NCI-H2081 (cell line): Measurements from ENCODE around the gene SOX6.
"Not testable (repeated sequence)": the region's sequence is repeated elsewhere in the genome, so short reads cannot be mapped to it uniquely, and the experiment has no call there.

ENCODE experiments used
- DNase-seq, 2 experiments: peaks; one replicate each; lab custom pipeline; 2025; lab: John Stamatoyannopoulos, UW

Gene SOX6

GRCh38 chr11:16095756-16096155 is 260.6 kb downstream of the SOX6 start:
- no peak for DNase-seq

- DNase-seq = no peak
Observed at GRCh38 chr11:16093889-16094653, 262.3 kb downstream of the SOX6 start.

- DNase-seq = no peak
Observed at GRCh38 chr11:16091862-16092261, 264.5 kb downstream of the SOX6 start.

GRCh38 chr11:16089481-16089880 is 266.9 kb downstream of the SOX6 start:
- DNase-seq = no peak

- no peak for DNase-seq
Observed at GRCh38 chr11:16088774-16089173, 267.6 kb downstream of the SOX6 start.

GRCh38 chr11:16087886-16088285 is 268.5 kb downstream of the SOX6 start:
- DNase-seq = no peak

GRCh38 chr11:16086229-16086819 is 270.0 kb downstream of the SOX6 start:
- no peak for DNase-seq

- DNase-seq = peak; percentile 28 to 74
Observed at GRCh38 chr11:16082095-16083055, 274.0 kb downstream of the SOX6 start.

GRCh38 chr11:16081382-16082094 is 274.8 kb downstream of the SOX6 start:
- no peak for DNase-seq

- no peak for DNase-seq
Observed at GRCh38 chr11:16080688-16081381, 275.5 kb downstream of the SOX6 start.

- DNase-seq = no peak
Observed at GRCh38 chr11:16078936-16079335, 277.4 kb downstream of the SOX6 start.

- DNase-seq = no peak
Observed at GRCh38 chr11:16070573-16070972, 285.8 kb downstream of the SOX6 start.

- not testable (repeated sequence) for DNase-seq
Observed at GRCh38 chr11:16067268-16067667, 289.1 kb downstream of the SOX6 start.

- no peak for DNase-seq
Observed at GRCh38 chr11:16059332-16059731, 297.0 kb downstream of the SOX6 start.

- DNase-seq = no peak
Observed at GRCh38 chr11:16058671-16059070, 297.7 kb downstream of the SOX6 start.

- no peak for DNase-seq
Observed at GRCh38 chr11:16052750-16053149, 303.6 kb downstream of the SOX6 start.

- DNase-seq = no peak
Observed at GRCh38 chr11:16049611-16050010, 306.7 kb downstream of the SOX6 start.

GRCh38 chr11:16047073-16047472 is 309.3 kb downstream of the SOX6 start:
- DNase-seq = no peak

- DNase-seq = no peak
Observed at GRCh38 chr11:16043617-16044016, 312.7 kb downstream of the SOX6 start.

- DNase-seq = no peak
Observed at GRCh38 chr11:16041207-16041606, 315.1 kb downstream of the SOX6 start.

GRCh38 chr11:16040151-16040550 is 316.2 kb downstream of the SOX6 start:
- no peak for DNase-seq
